Mucosa of stomach (tissue), 1 donor: ENCODE data around the gene C20orf173.
"Not testable (repeated sequence)": the region's sequence is repeated elsewhere in the genome, so short reads cannot be mapped to it uniquely, and the experiment has no call there.

Source experiments
- H3K27me3 ChIP-seq: one replicate; pipeline ENCODE4 v1.7.0; 2013; ENCODE audit warnings: mild to moderate bottlenecking, low read length; ENCODE audit not compliant: control insufficient read depth, insufficient read depth
- H3K36me3 ChIP-seq: one replicate; pipeline ENCODE4 v1.7.0; 2013; ENCODE audit warnings: low read length; ENCODE audit not compliant: control insufficient read depth, insufficient read depth
- H3K4me1 ChIP-seq: one replicate; pipeline ENCODE4 v1.7.0; 2013; ENCODE audit warnings: mild to moderate bottlenecking, low read length; ENCODE audit not compliant: control insufficient read depth, insufficient read depth
- H3K4me3 ChIP-seq: one replicate; pipeline ENCODE4 v1.7.0; 2013; ENCODE audit warnings: low read length
- H3K9ac ChIP-seq: one replicate; pipeline ENCODE4 v1.7.0; 2013; ENCODE audit warnings: mild to moderate bottlenecking, low read length, moderate library complexity
- H3K9me3 ChIP-seq: one replicate; pipeline ENCODE4 v1.7.0; 2013; ENCODE audit warnings: mild to moderate bottlenecking, low read length, moderate library complexity; ENCODE audit not compliant: control insufficient read depth
- donor health status: Pancreatic carcinoma.

The C20orf173 gene

GRCh38 chr20:35560541-35560940 lies 31.1 kb upstream of the C20orf173 start:
- H3K9ac ChIP-seq: no peak overlapping the region
- H3K4me1 ChIP-seq: peaks cover 7% of the 10 kb centered on the region
- H3K36me3 ChIP-seq: peaks cover 17% of the 10 kb centered on the region
- no peaks in the 10 kb centered on the region for H3K27me3 ChIP-seq
- H3K4me3 ChIP-seq: no peak overlapping the region
- no peaks in the 10 kb centered on the region for H3K9me3 ChIP-seq

- no peaks in the 10 kb centered on the region for H3K9me3 ChIP-seq
- H3K4me3 ChIP-seq: no peak overlapping the region
- H3K4me1 ChIP-seq: peaks cover 7% of the 10 kb centered on the region
- H3K9ac ChIP-seq: no peak overlapping the region
- H3K36me3 ChIP-seq: peaks cover 21% of the 10 kb centered on the region
- no peaks in the 10 kb centered on the region for H3K27me3 ChIP-seq
These were observed 30.7 kb upstream of the C20orf173 start for GRCh38 chr20:35560105-35560511.

DNA sequence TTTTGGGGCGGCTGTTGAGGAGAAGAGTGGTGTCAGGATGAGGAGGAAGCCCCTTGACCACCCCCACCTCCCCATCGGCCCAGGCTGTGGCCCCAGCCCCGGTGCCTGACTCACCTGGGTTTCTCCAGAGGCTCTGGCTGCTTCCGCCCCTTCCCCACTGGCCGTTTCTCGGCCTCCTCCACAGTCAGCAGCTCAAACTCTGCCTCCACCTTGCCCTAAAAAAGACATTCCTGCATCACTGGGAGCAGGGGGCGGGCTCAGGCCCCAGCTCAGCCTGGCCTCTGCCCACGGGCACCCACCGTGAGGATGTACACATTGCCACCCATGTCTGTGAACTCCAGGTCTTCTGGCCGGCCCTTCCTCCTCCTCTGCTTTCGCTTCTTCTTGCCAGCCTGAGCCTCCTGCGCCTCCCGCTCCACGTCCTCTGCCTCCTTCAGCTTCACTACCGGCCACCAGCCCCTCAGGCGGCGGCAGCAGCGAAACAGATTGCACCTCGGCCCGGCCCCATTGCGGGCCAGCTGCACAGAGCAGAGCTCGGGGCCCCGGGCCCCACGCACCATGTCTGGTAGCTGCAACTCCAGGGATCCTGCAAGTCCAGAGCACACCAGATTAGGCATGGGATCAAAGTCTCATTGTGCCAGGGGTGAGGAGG lies 29.7 kb upstream of the C20orf173 start:
- H3K27me3 ChIP-seq: no peaks in the 10 kb centered on the region
- H3K9ac ChIP-seq: no peak overlapping the region
- H3K9me3 ChIP-seq: no peaks in the 10 kb centered on the region
- H3K4me1 ChIP-seq: peaks cover 7% of the 10 kb centered on the region
- H3K4me3 ChIP-seq: no peak overlapping the region
- peaks cover 24% of the 10 kb centered on the region for H3K36me3 ChIP-seq

GRCh38 chr20:35558451-35558850 lies 29.0 kb upstream of the C20orf173 start:
- Histone ChIP-seq H3K9me3 (no peaks in the 10 kb centered on the region), H3K4me1 (peaks cover 7% of the 10 kb centered on the region), H3K27me3 (no peaks in the 10 kb centered on the region), H3K9ac (no peak overlapping the region), H3K36me3 (peaks cover 24% of the 10 kb centered on the region), H3K4me3 (no peak overlapping the region)

DNA sequence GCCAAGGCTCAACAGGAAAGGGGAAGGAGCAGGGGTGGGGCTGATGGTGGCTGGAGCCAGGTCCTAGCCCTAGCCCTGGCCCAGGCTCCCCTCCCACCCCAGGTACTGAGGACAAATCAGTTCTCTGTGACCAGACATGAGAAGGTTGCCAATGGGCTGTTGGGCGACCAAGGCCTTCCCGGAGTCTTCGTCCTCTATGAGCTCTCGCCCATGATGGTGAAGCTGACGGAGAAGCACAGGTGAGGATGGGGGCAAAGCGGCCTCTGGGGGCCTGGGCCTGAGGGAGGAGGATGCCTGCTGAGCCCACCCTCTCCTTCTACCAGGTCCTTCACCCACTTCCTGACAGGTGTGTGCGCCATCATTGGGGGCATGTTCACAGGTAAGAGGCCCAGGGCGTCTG lies 27.4 kb upstream of the C20orf173 start:
- peaks cover 7% of the 10 kb centered on the region for H3K4me1 ChIP-seq
- H3K36me3 ChIP-seq: peaks cover 24% of the 10 kb centered on the region
- no peaks in the 10 kb centered on the region for H3K27me3 ChIP-seq
- H3K4me3 ChIP-seq: no peak overlapping the region
- H3K9ac ChIP-seq: no peak overlapping the region
- H3K9me3 ChIP-seq: no peaks in the 10 kb centered on the region

- no peak overlapping the region for H3K9ac ChIP-seq
- H3K4me3 ChIP-seq: no peak overlapping the region
- no peaks in the 10 kb centered on the region for H3K9me3 ChIP-seq
- peaks cover 19% of the 10 kb centered on the region for H3K36me3 ChIP-seq
- peaks cover 7% of the 10 kb centered on the region for H3K4me1 ChIP-seq
- no peaks in the 10 kb centered on the region for H3K27me3 ChIP-seq
These were observed 26.6 kb upstream of the C20orf173 start for GRCh38 chr20:35555951-35556645.

DNA sequence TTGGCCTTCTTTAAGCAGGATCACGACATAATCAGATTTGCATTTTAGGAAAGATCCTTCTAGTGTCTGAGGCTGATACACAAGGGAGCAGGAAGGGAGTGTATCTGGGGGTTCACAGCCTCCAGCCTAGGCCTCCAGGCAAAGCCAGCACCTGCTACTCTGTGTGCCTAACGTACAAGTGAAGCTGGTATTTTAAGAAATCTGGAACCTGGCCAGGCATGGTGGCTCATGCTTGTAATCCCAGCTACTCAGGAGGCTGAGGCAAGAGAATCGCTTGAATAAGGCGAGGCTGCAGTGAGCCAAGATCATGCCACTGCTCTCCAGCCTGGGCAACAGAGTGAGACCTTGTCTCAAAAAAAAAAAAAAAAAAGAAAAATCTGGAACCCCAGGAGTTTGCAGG lies 26.0 kb upstream of the C20orf173 start:
- H3K36me3 ChIP-seq: peaks cover 19% of the 10 kb centered on the region
- not testable (repeated sequence) for H3K27me3 ChIP-seq, H3K9me3 ChIP-seq, H3K4me1 ChIP-seq, H3K4me3 ChIP-seq, H3K9ac ChIP-seq

DNA sequence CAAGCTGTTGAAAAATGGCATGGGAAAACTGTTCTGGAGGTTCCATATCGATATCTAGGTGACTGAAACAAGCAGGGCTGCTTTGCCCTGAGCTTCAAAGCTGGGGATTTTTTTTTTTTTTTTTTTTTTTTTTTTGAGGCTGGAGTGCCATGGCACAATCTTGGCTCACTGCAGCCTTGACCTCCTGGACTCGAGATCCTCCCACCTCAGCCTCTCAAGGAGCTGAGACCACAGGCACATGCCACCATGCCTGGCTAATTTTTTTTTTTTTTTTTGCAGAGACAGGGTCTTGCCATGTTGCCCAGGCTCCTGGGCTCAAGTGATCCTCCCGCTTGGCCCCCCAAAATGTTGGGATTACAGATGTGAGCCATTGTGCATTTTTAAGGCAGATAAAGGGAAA lies 23.5 kb upstream of the C20orf173 start:
- Histone ChIP-seq H3K4me3 (no peak overlapping the region), H3K27me3 (no peaks in the 10 kb centered on the region), H3K9me3 (no peaks in the 10 kb centered on the region), H3K9ac (no peak overlapping the region), H3K36me3 (peaks cover 17% of the 10 kb centered on the region), H3K4me1 (no peaks in the 10 kb centered on the region)

DNA sequence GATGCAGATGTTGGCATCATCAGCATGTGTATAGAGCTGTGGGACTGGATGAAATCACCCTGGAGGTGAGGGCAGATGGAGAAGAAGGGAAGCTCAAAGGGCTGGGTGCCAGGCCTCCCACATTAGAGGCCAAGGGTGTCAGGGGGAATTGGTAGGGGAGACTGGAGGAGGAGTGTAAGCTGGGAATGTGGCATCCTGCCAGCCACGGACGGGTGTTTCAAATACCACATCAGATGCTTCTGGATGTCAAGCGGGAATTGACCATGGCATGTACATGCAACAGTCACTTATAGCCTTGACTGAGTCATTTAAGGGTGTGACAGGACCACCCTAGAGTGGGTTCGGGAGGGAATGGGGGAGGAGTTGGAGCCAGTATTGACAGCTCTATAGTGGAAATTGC lies 22.1 kb upstream of the C20orf173 start:
- Histone ChIP-seq H3K9me3 (no peaks in the 10 kb centered on the region), H3K36me3 (peaks cover 13% of the 10 kb centered on the region), H3K9ac (no peak overlapping the region), H3K27me3 (no peaks in the 10 kb centered on the region), H3K4me3 (no peak overlapping the region), H3K4me1 (no peaks in the 10 kb centered on the region)

- H3K4me3 ChIP-seq: no peak overlapping the region
- no peaks in the 10 kb centered on the region for H3K9me3 ChIP-seq
- peaks cover 6% of the 10 kb centered on the region for H3K36me3 ChIP-seq
- no peak overlapping the region for H3K9ac ChIP-seq
- peaks cover 5% of the 10 kb centered on the region for H3K4me1 ChIP-seq
- H3K27me3 ChIP-seq: no peaks in the 10 kb centered on the region
These were observed 17.9 kb upstream of the C20orf173 start for GRCh38 chr20:35547329-35547728.

DNA sequence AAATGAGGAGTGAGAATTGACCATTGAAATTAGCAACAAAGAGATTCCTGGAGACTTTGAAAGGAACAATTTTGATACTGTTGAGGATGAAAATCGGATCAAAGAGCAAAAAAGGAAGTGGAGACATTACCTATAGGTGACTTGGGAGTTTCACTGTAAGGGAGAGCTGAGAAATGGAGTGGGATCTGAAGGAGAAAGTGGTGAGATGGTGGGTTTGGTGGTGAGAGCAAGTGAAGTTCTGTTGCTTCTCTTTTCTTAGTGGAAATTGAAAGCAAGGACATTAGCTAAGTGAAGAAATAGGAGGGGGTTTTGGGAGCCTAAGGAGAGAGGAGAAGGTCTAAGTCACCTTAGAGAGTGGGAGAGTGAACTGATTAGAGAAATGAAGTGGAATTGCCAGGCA lies 16.7 kb upstream of the C20orf173 start:
- no peaks in the 10 kb centered on the region for H3K9me3 ChIP-seq
- no peak overlapping the region for H3K9ac ChIP-seq
- H3K27me3 ChIP-seq: no peaks in the 10 kb centered on the region
- peaks cover 6% of the 10 kb centered on the region for H3K36me3 ChIP-seq
- no peak overlapping the region for H3K4me3 ChIP-seq
- H3K4me1 ChIP-seq: peaks cover 11% of the 10 kb centered on the region

- peaks cover 12% of the 10 kb centered on the region for H3K4me1 ChIP-seq
- H3K27me3 ChIP-seq, H3K4me3 ChIP-seq, H3K9ac ChIP-seq, H3K9me3 ChIP-seq, H3K36me3 ChIP-seq: not testable (repeated sequence)
These were observed 15.5 kb upstream of the C20orf173 start for GRCh38 chr20:35544941-35545340.
